ENCODE measurements around the gene PLA2G6. TPM values are rescaled to one million over a fixed set of nuclear protein-coding genes. Genes with fewer than 3 reads are reported as not detected.

The PLA2G6 gene
- total and polyA plus RNA-seq, 2 experiments from 2014 or later, result 28.2 to 30.2 TPM

- H3K27ac ChIP-seq, result no peak overlapping the region
- no peak overlapping the region for H3K4me3 ChIP-seq
- TF ChIP-seq EZH2 (IDR thresholded peaks at IDR 0.05; ENCODE audit: borderline replicate concordance) (no peak), CTCF (IDR thresholded peaks at IDR 0.05; ENCODE audit: poor library complexity) (no peak), EZH2phosphoT487 (IDR thresholded peaks at IDR 0.05; ENCODE audit: low read depth, severe bottlenecking, unreplicated experiment) (no peak)
- no peak overlapping the region for H2AFZ ChIP-seq
- H3K36me3 ChIP-seq (replicated peaks; ENCODE audit: insufficient read depth, low read depth), result no peaks in the 10 kb centered on the region
- no peak for DNase-seq (ENCODE audit: low spot score)
- no peaks in the 10 kb centered on the region for H3K9me2 ChIP-seq (replicated peaks; ENCODE audit: insufficient read depth)
- WGBS (ENCODE audit: low lambda C conversion rate, missing lambda C conversion rate), result 87% methylated on average over 16 of the region's 17 CpGs
- no peaks in the 10 kb centered on the region for H3K27me3 ChIP-seq
- H3K9me3 ChIP-seq (ENCODE audit: low read depth), result no peaks in the 10 kb centered on the region
- no peaks in the 10 kb centered on the region for H4K20me1 ChIP-seq (ENCODE audit: insufficient read depth, poor library complexity, severe bottlenecking)
- H3K4me1 ChIP-seq (ENCODE audit: insufficient read depth), result peaks cover 10% of the 10 kb centered on the region
- H3K79me2 ChIP-seq, result no peaks in the 10 kb centered on the region
- H3K4me2 ChIP-seq, result no peak overlapping the region
Observed at GRCh38 chr22:38106814-38107578, 74.6 kb downstream of the PLA2G6 start.

- Histone ChIP-seq H3K9me3 (ENCODE audit: low read depth) (no peaks in the 10 kb centered on the region), H3K27me3 (no peaks in the 10 kb centered on the region), H3K27ac (no peak overlapping the region), H3K79me2 (no peaks in the 10 kb centered on the region), H3K36me3 (replicated peaks; ENCODE audit: insufficient read depth, low read depth) (no peaks in the 10 kb centered on the region), H3K4me3 (no peak overlapping the region), H3K9me2 (replicated peaks; ENCODE audit: insufficient read depth) (no peaks in the 10 kb centered on the region), H2AFZ (no peak overlapping the region), H3K4me1 (ENCODE audit: insufficient read depth) (peaks cover 1% of the 10 kb centered on the region), H4K20me1 (ENCODE audit: insufficient read depth, poor library complexity, severe bottlenecking) (no peaks in the 10 kb centered on the region), H3K4me2 (no peak overlapping the region)
- TF ChIP-seq EZH2 (IDR thresholded peaks at IDR 0.05; ENCODE audit: borderline replicate concordance), result no peak
- TF ChIP-seq CTCF (IDR thresholded peaks at IDR 0.05; ENCODE audit: poor library complexity), result no peak
- no peak for TF ChIP-seq EZH2phosphoT487 (IDR thresholded peaks at IDR 0.05; ENCODE audit: low read depth, severe bottlenecking, unreplicated experiment)
- no peak for DNase-seq (ENCODE audit: low spot score)
- WGBS (ENCODE audit: low lambda C conversion rate, missing lambda C conversion rate), result 78% methylated on average over 6 of the region's 6 CpGs
Observed at GRCh38 chr22:38104084-38104483, 77.5 kb downstream of the PLA2G6 start.

- peaks cover 5% of the 10 kb centered on the region for H3K4me1 ChIP-seq (ENCODE audit: insufficient read depth)
- H2AFZ ChIP-seq, result no peak overlapping the region
- H3K27me3 ChIP-seq, result no peaks in the 10 kb centered on the region
- H3K4me3 ChIP-seq, result no peak overlapping the region
- no peaks in the 10 kb centered on the region for H3K79me2 ChIP-seq
- H3K9me2 ChIP-seq (replicated peaks; ENCODE audit: insufficient read depth), result no peaks in the 10 kb centered on the region
- DNase-seq (ENCODE audit: low spot score), result no peak
- H3K36me3 ChIP-seq (replicated peaks; ENCODE audit: insufficient read depth, low read depth), result no peaks in the 10 kb centered on the region
- no peaks in the 10 kb centered on the region for H4K20me1 ChIP-seq (ENCODE audit: insufficient read depth, poor library complexity, severe bottlenecking)
- no peak overlapping the region for H3K4me2 ChIP-seq
- TF ChIP-seq CTCF (IDR thresholded peaks at IDR 0.05; ENCODE audit: poor library complexity) (no peak), EZH2phosphoT487 (IDR thresholded peaks at IDR 0.05; ENCODE audit: low read depth, severe bottlenecking, unreplicated experiment) (no peak), EZH2 (IDR thresholded peaks at IDR 0.05; ENCODE audit: borderline replicate concordance) (no peak)
- 83% methylated on average over 8 of the region's 8 CpGs for WGBS (ENCODE audit: low lambda C conversion rate, missing lambda C conversion rate)
- no peaks in the 10 kb centered on the region for H3K9me3 ChIP-seq (ENCODE audit: low read depth)
- no peak overlapping the region for H3K27ac ChIP-seq
Observed at GRCh38 chr22:38103641-38104040, 78.0 kb downstream of the PLA2G6 start.

Data from hepatocyte (in vitro differentiated cells).